ENCODE data around the gene SCAPER.

DNA sequence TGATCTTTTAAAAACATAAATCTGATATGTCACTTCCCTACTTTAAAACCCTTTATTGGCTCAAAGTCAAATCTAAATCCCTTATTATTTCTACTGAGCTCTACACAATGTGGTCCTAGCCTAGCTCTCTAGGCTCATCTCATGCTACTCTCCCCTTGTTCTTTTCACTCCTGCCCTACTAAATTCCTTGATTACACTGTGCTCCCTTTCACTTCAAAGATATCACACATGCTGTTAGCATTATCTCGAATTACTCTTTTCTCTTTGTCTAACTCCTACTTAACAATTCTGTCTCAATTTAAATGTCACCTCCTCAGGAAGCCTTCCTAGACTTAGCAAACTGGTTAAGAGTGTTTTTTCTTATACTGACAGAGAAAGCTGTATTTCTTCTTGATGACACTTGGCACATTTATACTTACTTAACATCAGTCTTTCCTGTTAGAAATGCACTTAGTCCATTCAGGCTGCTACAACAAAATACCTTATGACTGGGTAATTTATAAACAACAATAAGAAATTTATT lies 102.0 kb downstream of the SCAPER start:
- TF ChIP-seq, protein P1, sequence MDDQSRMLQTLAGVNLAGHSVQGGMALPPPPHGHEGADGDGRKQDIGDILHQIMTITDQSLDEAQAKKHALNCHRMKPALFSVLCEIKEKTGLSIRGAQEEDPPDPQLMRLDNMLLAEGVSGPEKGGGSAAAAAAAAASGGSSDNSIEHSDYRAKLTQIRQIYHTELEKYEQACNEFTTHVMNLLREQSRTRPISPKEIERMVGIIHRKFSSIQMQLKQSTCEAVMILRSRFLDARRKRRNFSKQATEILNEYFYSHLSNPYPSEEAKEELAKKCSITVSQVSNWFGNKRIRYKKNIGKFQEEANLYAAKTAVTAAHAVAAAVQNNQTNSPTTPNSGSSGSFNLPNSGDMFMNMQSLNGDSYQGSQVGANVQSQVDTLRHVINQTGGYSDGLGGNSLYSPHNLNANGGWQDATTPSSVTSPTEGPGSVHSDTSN (CRISPR knock-in tag; IDR thresholded peaks at IDR 0.05) = no peak
- no peak for TF ChIP-seq ZNF175 (tag by site-specific recombination; IDR thresholded peaks at IDR 0.05)
- no peak for TF ChIP-seq REST (tag by site-specific recombination; IDR thresholded peaks at IDR 0.05)

All from HEK293 (cell line).